CD4-positive, alpha-beta T cell treated with Interleukin-1 beta for 1 hour (primary cell): ENCODE measurements around the gene RPUSD1.

ENCODE experiments used
- DNase-seq, 2 donors: peaks; one replicate each; pipeline ENCODE4 v3.0.0-alpha.2; 2020 to 2022

RPUSD1 gene

GRCh38 chr16:818132-818531, 30.0 kb upstream of the RPUSD1 start:
- DNase-seq: no peak

DNA sequence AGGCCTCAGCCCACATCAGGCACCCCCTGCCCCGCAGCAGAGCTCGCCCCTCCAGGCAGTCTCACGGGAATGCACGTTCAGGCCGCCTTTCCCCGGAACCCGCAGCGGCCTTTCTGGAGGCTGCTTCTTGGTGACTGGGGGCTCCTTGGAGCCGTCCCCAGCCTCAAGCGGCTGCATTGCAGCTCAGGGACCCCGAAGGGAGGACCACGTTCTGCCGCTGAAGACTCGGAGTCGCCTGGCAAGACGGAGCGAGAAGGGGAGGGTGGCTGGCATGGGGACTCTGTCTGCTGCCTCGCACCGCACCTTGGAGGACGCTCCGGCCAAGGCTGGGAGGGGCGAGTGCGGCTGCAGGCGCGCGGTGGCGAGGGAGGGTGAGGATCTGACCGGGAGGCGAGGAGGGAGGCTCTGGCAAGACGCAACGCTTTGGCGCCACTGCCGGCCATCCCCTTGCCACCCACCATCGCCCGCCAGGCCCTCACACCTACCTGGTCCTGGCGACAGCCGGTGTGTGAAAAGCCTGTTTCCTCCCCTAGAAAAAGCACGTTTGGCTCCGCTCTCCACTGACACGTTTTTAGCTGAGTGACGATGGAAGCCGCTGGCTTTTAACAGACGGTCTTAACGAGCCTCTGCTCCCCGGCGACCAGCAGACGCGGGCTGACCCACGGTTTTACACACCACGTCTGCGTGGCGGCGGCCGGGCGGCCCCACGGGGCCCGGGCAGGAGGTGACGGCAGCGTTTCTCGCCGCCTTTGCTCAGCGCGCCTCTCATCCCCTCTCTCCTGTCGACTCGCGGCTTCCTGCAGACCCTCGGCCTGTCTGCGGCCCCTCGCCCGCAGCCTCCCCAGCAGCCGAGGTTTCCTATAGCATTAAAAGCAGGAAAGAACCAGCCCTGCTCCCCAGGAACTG, 29.1 kb upstream of the RPUSD1 start:
- DNase-seq: no peak

GRCh38 chr16:815861-816260, 27.7 kb upstream of the RPUSD1 start:
- no peak for DNase-seq

GRCh38 chr16:814974-815373, 26.8 kb upstream of the RPUSD1 start:
- DNase-seq: no peak

- no peak for DNase-seq
Observed at GRCh38 chr16:813916-814412, 25.8 kb upstream of the RPUSD1 start.

DNA sequence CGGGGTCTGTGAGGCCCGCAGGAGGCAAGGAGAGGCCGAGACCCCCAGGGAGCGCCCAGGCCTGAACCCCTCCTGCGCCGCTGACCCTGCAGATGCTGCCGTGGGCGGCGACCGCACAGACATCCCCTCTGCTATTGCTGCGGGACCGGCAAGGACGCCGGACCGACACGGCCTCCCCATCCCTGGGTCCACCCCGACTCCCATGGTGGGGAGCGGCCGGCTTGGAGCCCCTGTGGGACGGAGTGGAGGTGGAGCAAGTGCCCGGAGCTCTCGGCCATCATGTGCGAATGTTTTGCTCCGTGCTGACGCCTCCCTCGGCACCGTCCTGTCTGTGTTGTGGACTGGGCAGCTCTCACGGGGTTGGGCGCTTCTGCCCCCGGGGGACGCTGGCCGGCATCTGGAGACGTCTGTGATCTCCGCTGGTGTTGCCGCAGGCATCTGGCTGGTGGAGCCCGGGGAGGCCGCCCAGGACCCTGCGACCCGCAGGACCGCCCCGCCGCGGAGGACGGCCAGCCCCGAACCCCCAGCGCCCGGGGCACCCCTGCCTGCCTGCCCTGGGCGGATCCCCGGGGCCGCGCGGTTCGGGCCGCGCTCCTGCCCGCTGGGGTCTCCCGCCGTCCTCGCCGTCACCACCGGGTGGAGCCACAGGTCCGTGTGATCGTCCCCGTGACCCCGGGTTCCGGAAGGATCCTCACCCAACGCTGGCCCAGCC, 25.2 kb upstream of the RPUSD1 start:
- DNase-seq: peak; percentile 26 to 45

DNA sequence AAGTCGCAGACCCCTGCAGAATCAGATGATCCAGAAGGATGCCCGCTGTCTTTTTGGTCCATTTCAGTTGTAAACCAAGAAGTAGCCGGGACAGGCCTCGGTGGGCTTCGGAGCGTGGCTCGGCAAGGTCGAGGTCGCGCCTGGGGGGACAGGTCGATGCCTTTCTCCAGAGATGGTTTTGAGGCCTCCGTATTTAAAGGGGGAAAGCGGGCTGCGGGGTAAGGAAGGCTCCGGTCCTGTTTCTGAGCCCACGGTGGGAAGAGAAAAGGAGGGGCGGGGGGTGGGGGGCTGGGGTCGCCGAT, 19.9 kb upstream of the RPUSD1 start:
- DNase-seq: no peak

- peak; percentile 84 to 89 for DNase-seq
Observed at GRCh38 chr16:807347-808084, 19.3 kb upstream of the RPUSD1 start.

GRCh38 chr16:805474-805873, 17.3 kb upstream of the RPUSD1 start:
- no peak for DNase-seq

DNA sequence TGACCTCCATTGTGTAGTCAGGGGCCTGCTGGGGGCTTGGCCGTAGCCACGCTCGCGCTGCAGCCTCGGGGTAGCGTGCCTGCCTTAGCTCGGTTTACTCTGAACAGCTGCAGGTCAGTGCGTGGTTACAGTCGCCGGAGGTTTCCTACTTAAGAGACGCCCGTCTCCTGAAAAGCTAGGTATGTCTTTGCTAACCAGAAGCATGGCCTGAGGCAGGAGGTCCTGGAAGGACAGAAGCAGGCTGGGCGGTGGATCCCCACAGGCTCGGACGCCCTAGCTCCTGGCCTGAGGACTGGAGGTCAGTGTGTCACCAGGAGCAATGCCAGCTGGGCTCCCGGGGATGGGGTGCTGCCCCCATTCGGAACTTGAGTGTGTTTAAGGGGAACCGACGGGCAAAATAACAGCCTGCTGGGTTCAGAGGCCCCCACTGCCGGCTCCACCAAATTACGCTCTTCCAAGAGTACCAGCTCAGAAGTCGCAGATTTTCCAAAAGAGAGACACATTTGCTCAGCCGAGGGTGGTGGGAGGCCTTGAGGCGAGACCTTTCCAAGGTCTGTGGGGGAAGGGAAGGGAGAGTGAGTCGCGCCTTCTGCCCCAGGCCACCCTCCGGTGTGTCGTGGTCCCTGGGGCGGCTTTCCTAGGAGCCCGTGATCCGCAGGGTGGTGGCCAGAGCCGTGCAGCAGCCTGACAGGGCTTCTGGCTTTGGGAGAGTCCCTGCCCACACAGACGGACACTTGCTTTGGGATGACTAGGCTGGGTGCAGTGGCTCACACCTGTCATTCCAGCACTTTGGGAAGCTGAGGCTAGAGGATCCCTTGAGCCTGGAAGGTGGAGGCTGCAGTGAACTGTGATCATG, 16.2 kb upstream of the RPUSD1 start:
- DNase-seq: no peak

GRCh38 chr16:803754-804080, 15.5 kb upstream of the RPUSD1 start:
- no peak for DNase-seq

DNA sequence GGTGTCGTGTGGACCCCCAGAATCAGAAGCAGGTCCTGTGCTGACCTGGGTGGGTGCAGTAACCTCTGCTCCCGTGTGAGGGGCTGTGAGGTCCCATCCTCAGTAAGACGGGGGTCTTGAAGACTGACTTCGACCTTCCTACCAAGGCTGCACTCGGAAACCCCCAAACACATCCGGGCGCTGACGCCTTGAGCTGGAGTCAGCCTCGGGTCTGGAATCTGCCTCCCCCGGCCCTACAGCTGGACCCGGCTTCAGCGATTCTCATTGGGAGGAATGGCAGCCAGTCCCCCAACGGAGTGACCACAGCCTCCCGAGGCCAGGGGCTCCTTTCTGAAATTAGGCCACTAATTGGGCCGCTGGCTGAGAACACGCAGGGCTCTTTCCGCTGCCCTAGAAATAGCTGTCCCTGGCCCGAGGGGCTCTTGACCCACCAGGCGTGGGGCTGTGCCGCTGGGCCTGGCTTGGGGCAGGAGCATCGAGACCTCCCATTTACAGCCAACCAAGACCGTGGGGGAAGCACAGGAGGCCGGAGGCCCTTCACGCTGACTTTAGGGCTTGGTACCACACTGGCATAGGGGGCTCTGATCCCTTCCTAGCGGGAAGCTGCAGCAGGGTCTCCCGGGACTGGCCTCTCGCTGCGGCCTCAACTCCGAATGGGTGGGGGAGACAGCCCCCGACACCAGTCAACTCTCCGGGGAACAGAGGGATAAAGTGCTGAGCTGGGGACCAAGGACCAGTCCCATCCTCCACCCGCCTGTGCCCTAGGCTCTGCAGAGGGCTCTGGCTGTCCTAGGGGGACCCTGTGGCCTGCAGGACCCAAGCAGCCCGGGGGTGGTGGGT, 15.0 kb upstream of the RPUSD1 start:
- DNase-seq: no peak

DNA sequence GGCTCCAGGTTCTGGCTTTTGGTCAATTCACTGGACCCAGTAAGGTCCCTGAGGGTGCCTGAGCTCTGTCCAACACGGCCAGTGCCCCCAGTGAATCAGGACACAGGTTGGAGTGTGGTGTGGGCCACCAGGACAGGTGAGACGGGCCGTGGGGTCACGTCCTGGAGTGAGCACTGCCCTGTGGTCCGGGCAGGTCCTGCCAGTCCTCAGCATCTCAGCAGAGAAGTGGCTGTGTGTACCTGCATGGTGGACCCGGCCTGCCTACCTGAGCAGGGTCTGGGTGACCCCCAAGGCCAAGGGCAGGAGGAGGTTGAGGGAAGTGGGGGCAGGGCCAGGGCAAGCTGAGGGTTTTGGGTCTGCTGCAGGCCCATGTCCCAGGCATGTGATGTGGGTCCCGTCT, 14.3 kb upstream of the RPUSD1 start:
- no peak for DNase-seq

DNA sequence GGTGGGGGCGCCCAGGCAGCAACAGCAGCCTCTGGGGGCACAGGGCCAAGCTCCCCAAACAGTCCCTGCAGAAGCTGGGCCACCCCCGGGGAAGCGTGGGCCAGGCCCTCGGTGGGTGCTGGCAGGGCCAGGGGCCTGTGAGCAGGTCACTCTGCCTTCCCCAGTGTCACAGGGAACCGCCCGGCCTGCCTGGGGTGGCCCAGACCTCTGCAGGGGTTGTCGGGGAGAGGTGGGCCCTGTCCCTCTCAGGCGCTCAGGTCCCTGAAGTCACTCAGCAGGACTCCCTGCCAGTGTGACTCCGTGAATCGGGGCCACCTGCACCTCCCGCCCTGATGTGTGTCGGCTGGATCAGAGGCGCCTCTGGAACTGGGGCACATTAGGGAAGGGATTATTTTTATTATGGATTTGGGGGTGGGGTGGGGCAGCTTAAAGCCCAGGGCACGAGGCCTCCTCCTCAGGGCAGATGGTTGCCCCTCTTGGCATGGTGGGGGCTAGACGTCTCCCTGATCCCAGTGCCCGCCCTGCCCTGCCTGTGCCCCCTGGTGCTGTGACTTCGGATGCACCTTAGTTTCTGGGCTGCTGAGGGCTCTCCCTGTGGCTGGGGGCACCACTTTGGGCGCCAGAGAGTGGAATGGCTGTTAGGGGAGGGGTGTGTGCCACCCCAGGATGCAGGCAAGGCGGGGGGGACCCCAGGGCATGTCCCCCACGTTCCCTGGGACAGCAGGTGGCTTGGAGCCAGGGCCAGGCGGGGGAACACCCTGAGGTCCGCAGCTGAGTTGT, 13.6 kb upstream of the RPUSD1 start:
- DNase-seq: no peak

DNA sequence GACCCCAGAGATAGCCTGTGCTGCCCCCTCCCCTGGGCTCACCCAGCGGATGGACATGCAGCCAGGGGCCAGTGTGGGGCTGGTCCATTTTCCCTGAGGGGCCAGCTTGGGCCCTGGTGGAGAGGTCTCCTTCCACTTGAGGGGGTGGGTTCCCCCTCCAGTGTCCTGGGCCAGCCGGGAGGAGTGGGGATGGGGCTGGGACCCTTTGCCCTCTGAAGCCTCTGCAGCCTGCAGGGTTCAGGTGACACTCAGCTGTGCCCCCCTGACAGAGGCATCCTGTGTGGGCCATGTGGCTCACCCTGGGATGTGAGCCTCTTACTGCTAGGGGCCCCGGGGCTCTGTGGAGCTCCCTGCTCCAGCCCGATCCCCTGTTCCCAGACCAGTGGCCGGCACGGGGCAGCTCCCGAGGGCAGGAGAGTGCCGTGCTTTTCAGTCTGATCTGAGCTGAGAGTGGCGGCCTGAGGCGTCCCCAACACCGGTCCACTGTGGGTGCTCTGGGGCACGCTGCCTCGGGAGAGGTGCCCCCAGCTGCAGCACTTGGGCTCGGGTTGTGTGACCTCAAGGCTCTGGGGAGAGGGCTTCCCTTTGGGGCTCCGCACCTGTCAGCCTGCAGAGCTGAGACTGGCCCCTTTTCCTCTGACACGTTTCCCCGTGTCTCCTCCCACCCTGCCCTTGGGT, 12.8 kb upstream of the RPUSD1 start:
- no peak for DNase-seq

DNA sequence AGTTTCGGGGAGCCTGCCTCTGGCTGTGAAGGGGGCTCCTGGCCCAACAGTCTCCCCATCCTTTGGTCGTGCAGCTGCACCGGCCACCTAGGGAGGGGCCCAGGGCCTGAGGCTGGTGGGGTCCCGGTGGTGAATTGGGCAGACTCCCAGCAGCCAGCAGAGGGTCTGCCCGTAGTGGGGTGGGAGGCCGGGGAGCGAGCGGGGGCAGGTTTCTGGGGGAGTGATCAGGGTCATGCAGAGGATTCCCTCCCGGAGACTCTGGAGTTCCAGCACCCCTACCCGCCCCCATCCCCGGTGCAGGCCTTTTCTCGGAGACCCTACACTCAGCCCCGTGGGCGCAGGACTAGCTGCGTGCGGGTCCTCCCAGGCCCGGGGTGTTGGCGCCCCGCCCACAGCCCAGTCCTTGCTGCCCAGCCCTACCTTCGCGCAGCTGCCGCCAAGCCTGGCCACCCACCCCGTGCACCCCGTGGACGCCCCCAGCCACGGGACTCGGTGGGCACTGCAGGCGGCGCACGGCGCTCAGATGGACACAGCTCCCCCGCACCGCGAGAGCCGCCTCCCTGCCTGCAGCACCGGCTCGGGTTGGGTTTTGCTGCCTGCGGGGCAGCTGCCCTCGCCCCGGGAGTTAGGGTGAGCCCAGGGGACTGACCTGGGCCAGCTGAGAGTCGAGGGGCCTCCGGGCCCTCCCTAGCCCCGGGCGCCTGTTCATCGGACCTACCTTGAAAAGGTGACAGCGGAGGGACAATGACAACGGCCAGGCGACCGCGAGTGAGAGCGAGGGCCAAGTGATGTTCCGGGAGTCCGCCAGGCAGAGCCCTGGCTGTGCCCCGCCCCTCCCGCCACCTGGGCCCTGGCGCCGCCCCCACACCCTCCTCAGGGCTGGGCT, 12.0 kb upstream of the RPUSD1 start, which contains the start of gene GNG13:
Gene GNG13 (minus strand): TSS at position 787 of the 886 bp plus-strand sequence. CDS start 1,657 bp downstream, outside the sequence.
- no peak for DNase-seq

GRCh38 chr16:799111-799947, 11.1 kb upstream of the RPUSD1 start:
- DNase-seq: no peak

DNA sequence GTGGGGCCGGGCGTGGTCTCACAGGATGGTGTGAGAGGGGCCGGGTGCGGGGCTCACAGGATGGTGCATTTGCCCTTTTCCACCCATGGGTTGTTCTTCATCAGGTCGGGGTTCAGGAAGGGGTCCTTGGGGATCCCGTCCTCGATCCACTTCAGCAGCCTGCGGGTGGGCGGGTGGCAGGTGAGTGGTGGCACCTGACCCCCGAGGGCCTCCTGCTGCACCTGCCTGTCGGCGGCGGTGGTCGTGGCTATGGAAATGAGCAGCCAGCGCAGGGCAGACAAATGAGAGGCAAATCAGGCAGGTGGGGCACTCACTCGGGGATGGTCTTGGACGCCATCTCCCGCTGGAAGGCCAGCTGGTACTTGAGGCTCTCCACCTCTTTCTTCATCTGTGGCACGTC, 10.5 kb upstream of the RPUSD1 start:
- no peak for DNase-seq
